HG03342 (cell line): Measurements from ENCODE around the gene RPS29.
"Not testable (repeated sequence)": the region's sequence is repeated elsewhere in the genome, so short reads cannot be mapped to it uniquely, and the experiment has no call there.

Source experiments
- ATAC-seq: cut with Tn5 transposase; IDR thresholded peaks from one replicate; pipeline ENCODE4 v1.9.1; 2021; ENCODE audit warnings: mild to moderate bottlenecking, moderate library complexity; ENCODE audit not compliant: unreplicated experiment

RPS29 gene

DNA sequence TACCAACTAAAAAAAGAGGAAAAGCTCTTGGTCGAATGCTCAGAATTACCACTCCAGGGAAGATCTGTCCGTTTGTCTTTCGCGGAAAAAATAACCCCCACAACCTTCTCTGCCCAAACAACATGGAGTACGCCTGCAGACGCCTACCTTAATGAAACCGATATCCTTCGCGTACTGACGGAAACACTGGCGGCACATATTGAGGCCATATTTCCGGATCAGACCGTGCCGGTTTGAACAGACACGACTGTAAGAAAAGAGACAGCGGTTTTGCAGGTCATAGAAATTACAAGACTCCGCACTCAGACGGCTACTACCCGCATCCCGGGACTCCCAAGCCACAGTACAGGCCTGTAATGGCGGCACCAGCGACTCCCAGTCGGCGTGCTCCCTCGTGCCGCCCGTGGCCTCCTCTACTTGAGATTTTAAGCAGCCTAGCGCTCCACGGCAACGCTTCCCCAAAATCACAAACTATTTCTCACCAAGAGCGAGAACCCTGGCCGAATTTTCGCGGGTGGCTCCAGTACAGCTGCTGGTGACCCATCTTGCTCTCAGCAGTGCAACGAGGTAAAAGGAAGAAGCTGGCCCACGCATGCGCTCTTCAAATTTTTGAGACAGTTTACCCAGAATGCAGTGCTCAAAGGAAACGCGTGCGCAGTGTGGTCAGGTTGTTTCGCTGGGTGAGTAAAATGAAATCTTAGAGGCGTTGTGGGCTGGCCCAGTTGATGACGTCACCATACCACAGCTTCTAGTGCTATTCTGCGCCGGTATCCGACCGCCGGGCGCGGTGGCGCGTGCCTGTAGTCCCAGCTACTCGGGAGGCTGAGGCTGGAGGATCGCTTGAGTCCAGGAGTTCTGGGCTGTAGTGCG, at the start of gene RPS29:
TSS of gene RPS29 (minus strand) at position 578 of the 870 bp plus-strand sequence. CDS start at position 544, 34 bp downstream.
- peak; percentile 90 for ATAC-seq

DNA sequence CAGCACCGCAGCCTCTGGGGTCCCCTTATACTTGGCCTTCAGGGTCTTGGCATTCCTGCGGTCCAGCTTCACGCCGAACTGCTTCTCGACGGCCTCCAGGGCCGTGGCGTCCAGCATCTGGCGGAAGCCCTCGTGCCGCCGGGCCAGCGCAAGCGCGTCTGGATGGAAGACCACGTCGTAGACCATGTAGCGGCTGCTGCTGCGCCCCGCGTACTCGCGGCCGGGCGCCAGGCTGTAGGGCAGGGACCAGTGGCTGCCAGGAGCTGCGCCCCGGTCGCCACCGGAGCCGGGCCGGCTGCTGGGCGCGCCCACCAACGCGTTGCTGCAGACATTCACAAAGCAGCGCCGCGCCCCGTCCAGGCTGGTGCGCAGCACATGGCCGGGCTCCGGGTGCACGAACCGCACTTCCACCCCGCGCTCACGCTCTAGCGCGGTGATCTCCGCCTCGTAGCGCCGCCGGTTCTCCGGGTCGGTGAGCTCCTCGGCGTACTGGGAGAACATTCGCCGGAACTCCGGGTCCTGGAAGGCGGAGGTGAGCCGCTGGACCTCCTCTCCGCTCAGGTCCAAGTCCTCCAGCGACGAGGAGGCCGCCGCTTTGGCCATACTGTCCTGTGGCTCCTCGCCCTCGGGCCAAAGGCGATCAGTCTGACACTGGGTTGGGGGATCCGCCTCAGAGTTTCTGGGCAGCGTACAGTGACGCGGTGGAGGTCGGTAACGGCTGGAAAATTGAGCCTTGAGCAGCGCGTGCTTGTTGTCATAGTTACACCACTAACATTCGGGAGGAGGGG, 48.6 kb upstream of the RPS29 start, which contains the start of gene DNAAF2:
TSS of gene DNAAF2 (minus strand) at position 698 of the 788 bp plus-strand sequence. CDS start at position 603, 95 bp downstream.
- peak; percentile 37 for ATAC-seq

DNA sequence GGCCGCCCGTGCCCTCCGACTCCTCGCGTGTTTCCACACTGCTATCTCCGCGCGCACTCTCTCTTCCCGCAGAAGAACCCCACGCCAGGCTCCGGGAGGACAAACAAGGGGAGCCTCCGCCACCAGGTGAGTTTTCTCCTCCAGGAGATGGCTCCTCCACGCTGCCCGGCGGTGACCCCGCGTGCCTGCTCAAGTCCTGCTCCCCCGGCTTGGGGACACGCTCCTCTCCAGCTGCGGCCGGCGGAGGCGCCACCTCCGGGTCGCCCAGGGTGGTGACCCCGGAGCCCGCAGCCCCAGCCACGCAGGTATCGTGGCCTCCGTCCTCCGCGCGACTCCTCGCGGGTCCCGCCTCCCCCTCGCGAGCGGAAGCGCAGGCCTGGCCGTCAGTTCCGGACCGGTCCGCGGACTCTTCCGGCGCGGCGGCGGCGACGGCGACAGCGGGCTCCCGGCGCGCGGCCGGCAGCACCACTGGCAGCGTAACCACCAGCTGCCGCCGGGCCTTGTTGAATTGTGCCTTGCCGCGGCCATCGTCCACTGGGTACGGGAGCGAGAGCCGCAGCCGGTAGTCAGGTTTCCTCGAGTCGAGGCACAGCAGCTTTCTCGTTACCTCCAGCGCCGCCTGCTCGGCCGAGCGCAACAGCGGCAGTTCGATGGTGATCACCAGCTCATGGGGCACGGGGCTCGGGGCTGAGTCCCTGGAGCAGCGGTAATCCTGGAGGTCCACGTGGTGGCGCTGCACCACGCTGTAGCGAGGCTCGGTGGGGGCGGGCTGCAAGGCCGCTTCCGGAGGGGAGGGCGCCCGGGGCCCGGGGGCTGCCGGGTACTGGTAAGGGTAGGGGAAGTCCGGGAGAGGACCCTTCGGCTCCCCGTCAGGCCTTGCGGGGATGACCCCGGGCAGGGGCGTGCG, 47.7 kb upstream of the RPS29 start:
- peak; percentile 75 for ATAC-seq

DNA sequence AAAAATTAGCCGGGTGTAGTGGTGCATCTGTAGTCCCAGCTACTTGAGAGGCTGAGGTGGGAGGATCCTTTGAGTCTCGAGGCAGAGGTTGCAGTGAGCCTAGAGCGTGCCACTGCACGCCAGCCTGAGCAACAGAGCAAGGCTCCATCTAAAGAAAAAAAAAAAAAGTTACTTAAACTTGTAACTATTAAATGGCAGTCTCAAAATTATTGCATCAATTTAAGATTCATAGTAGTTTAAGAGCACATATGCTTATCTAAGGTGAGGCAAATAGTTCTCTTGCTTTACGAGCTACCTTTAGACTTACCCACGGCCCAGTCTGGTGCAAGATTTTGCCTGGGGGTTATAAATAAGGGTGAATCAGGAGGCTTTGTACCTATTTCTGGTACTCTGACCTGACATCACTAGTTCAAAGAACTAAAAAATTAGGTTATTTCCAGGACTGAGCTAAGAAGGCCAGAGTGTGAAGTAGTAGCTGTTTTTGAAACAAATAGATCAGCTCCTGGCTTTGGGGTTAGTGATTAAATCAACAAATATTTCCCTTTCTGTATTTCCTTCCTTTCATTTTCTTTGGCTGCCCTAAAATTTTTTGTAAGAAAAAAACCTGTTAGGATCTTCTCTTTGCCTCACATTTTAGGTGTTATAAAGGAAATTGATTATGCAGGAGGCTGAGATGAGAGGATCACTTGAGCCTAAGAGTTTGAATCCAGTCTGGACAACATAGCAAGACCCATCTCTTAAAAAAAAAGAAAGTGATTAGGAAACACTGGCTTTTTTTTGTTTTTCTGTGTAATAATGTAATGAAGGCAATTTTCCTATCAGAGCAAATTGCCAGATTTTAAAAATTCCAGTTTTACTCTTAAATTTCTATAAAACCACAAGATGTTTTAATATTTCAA, 38.0 kb upstream of the RPS29 start:
- ATAC-seq: no peak

DNA sequence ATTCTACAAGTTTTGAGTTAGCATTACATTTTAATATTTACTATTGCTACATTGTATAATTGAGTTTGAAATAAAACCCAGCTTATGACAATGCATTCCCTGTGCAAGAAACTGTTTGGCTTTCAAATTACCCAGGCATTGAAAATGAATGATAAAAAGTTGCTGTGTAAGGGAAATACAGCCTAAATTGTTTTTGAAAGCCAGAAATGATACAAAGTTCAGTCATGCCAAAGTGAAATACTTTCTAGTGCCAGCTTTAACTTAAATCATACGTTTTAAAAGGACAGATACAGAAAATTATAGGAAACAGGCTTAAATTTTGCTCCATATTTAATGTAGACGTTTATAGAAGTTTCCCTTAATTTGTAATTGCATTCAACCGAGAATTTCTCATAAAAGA, 37.2 kb upstream of the RPS29 start:
- no peak for ATAC-seq

DNA sequence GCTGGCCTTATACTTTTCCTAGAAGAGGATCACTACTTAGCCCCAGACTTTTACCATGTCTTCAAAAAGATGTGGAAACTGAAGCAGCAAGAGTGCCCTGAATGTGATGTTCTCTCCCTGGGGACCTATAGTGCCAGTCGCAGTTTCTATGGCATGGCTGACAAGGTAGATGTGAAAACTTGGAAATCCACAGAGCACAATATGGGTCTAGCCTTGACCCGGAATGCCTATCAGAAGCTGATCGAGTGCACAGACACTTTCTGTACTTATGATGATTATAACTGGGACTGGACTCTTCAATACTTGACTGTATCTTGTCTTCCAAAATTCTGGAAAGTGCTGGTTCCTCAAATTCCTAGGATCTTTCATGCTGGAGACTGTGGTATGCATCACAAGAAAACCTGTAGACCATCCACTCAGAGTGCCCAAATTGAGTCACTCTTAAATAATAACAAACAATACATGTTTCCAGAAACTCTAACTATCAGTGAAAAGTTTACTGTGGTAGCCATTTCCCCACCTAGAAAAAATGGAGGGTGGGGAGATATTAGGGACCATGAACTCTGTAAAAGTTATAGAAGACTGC, 35.9 kb upstream of the RPS29 start:
- no peak for ATAC-seq

DNA sequence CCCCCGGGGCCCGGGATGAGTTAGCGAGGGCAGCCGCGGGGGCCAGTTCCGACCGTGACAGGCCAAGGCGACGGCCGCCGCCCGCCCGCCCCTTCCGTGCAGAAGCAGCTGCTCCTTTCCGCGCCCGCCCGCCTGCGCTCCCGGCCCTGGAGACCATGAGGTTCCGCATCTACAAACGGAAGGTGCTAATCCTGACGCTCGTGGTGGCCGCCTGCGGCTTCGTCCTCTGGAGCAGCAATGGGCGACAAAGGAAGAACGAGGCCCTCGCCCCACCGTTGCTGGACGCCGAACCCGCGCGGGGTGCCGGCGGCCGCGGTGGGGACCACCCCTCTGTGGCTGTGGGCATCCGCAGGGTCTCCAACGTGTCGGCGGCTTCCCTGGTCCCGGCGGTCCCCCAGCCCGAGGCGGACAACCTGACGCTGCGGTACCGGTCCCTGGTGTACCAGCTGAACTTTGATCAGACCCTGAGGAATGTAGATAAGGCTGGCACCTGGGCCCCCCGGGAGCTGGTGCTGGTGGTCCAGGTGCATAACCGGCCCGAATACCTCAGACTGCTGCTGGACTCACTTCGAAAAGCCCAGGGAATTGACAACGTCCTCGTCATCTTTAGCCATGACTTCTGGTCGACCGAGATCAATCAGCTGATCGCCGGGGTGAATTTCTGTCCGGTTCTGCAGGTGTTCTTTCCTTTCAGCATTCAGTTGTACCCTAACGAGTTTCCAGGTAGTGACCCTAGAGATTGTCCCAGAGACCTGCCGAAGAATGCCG, 35.1 kb upstream of the RPS29 start:
- peak; percentile 31 for ATAC-seq

DNA sequence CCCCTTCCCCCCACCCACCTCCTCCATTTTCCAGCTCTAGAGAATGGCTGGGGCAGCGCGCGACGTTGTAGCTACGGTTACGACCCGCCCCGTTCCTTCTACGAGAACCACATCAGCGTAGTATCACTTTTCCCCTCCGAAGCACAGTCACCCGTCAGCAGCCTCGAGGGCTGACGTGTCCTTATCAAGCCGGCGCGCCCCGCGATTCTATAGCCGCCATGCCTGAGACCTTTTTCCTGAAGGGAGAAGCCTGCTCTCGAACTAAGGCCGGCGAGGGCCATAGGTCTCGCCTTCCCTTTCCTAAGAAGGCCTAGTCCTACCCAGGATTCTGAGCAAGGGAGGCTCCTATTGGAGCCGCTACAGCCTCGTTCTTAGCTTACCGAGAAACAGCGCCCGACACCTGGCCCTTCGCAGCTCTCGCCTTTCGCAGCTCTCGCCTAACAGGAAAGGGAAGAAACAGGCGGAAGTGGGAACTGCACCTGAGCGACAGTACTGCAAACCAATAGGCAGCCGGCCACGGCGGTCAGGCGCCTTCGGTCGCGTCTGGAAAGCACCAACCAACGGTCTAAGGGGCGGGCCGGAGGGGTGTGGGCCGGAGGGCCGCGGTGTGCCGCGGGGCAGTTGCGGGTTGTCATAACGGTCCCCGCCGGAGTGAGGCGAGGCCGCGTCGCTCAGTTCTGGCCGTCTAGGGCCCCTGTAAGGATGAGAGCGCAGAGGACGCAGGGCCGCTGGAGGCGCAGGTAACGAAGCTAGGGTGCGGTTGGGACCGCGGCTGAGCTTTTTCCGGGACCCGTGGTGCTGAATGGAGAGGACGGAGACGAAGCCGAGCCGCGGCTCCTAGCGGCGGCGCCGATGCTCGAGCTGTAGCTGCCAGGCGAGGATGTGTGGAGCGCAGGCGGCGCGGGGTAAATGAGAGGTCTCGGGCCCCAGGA, 34.3 kb upstream of the RPS29 start, which contains the start of the genes MGAT2 and RPL36AL:
TSS of gene MGAT2 (plus strand) at position 618 of the 932 bp plus-strand sequence. CDS start 470 bp downstream, outside the sequence.
TSS of gene RPL36AL (minus strand) at position 445 of the 932 bp plus-strand sequence. CDS start 1,522 bp downstream, outside the sequence.
- ATAC-seq: peak; percentile 94

DNA sequence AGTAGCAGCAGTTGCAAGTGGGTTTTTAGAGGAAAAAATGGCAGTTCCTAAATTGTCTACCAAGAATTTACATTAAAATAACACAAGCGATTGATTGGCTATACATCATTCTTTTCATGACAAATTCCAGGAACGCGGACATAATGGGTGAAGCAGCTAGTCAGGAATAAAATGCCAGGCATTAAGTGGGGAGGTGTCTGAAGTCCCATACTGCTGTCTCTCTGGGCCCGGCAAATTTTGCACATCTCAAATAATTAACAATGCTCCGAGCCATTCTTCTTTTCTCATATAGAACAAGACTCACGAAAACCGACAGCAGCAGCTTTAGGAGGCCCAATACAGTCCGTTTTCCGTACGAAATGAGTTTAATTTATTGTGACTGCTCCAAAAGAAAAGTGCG, 33.5 kb upstream of the RPS29 start:
- no peak for ATAC-seq

DNA sequence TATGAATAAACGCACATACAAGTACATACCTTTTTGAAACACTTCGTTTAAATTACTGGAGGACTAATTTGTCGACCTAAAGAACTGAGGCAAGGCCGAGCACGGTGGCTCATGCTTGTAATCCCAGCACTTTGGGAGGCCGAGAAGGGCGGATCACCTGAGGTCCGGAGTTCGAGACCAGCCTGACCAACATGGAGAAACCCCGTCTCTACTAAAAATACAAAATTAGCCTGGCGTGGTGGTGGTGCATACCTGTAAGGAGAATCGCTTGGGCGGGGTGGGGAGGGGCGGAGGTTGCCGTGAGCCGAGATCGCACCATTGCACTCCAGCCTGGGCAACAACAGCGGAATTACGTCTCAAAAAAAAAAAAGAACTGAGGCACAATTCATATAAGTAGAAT, 33.1 kb upstream of the RPS29 start:
- not testable (repeated sequence) for ATAC-seq

DNA sequence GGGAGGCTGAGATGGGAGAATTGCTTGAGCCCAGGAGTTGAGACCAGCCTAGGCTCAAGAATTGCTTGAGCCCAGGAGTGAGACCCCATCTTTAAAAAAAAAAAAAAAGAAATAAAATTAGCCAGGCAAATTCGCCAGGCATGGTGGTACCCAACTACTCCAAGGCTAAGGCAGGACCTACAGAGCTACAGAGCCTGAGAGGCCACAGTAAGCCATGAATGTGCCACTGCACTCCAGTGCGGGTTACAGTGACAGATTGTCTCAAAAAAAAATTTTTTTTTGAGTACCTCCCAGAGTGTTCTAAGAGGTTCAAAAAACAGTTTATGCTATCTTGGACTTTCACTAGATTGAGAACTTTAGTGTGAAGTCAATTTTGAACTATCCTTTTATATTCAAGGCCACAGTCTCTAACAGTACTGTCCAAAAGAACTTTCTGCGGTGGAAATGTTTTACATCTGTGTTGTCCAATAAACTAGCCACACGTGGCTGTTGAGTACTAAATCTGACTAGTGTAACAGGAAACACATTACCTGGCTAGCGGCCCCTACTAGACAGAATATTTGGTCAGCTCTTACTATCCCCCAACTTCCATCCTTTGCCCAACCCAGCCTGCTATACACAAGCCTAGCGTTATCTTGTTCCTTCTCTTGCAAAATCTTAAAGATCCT, 31.8 kb upstream of the RPS29 start:
- no peak for ATAC-seq

DNA sequence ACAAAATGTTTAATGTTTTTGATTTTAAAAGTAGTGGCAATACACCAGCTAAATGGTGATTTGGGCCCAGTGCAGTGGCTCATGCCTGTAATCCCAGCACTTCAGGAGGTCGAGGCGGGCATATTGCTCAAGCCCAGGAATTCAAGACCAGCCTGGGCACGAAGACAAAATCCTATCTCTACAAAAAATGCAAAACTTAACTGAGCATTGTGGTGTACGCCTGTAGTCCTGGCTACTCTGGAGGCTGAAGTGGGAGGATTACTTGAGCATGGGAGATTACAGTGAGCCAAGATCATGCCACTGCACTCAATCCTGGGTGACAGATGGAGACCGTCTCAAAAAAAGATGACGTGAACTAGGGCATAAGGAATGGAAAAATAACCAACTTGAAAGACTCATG, 29.6 kb upstream of the RPS29 start:
- ATAC-seq: no peak

DNA sequence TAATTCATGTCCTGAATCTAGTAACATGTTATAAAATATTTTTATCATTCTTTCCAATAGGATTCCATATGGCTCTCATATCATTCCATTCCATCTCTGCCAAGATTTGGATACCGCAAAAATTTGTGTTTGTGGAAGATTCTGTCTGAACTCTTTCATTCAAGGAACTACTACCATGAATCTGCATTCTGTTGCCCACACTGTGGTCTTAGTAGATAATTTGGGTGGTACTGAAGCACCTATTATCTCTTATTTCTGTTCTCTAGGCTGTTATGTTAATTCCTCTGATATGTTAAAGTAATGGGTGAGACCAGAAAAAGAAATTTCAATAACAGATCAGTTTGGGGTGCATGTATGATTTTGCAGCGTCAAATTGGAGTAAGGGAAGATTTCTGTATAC, 28.0 kb upstream of the RPS29 start:
- no peak for ATAC-seq

DNA sequence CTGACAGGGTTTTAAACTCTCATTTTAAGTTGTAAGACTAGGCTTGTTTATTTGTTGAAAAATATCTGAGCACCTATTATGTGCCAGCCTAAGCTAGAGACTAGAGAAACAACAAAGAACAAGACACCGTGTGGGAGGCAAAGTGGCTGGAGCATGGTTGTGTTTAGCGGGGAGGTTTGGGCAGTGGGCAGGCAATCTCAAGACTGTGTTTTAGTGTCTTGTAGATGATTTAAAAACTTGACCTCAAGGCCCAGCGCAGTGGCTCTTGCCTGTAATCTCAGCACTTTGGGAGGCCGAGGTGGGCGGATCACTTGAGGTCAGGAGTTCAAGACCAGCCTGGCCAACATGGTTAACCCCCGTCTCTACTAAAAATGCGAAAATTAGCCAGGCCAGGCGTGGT, 26.5 kb upstream of the RPS29 start:
- no peak for ATAC-seq

DNA sequence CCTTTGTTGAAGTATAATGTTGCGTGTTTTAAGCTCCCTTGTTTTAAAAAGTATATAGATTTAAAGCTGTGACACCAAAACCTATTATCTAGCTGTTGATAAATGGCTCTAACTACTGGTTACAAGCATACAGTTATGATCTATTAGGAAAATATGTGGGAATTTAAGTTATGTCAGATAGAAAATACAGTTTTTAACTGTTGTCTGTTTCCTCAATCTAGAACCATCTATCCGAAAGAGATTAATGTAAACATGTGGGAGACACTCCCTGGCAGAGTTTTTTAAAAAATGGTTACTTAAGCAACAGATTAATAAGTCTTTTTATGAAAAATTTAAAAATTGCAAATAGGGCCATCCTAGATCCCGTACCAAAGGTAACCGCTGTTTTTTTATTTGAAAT, 26.1 kb upstream of the RPS29 start:
- no peak for ATAC-seq

DNA sequence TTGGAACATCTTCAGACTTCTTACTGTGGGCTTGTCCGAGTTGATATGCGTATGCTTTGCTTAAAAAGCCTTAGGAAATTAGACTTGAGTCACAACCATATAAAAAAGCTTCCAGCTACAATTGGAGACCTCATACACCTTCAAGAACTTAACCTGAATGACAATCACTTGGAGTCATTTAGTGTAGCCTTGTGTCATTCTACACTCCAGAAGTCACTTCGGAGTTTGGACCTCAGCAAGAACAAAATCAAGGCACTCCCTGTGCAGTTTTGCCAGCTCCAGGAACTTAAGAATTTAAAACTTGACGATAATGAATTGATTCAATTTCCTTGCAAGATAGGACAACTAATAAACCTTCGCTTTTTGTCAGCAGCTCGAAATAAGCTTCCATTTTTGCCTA, 21.4 kb upstream of the RPS29 start:
- ATAC-seq: no peak
